HPDE6-E6E7 (cell line): Measurements from ENCODE around the gene DPM2.

Experiments
- DNase-seq: peaks from one replicate; pipeline ENCODE4 v3.0.0; 2011; ENCODE audit warnings: missing footprints; ENCODE audit errors: extremely low spot score

The DPM2 gene

DNA sequence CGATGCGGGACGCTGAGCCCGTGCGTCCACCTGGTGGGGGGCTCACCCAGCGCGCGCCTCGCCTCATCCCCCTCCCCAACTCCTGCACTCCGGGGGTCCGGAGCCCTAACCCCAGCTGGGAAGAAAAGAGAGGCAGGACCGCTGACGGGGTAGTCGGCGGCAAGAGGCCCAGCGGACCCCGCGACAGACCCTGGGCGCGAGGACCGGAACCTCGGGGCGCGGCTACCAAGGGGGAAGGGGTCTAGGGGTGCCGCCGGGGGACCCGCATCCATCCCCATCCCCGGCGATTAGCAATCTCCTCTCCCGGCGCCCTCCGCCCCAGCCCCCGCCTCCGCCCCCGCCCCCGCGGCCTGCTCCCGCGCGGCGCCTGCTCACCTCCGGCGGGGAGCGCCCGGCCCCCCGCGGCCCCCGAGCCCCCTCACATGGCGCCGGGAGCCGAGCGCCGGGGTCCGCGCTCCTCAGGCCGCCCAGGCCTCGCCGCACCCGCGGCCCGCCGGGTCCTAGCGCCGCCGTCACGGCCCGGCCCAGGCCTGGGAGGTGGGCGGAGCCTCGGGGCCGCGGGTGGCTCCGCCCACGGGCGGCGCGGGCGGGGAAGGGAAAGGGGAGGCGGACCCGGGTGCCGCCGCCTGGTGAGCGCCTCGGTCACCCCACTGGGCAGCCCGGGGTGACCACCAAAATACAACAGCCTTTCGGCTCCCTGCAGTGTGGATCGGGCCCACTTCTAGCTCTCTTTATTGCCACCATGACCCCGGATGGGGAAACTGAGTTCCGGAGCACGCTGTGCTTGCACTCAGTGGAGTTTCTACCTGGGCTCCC is 38.3 kb downstream of the DPM2 start, which contains the start of gene ST6GALNAC6:
TSS of gene ST6GALNAC6 (minus strand) at position 476 of the 816 bp plus-strand sequence. CDS start 1,622 bp downstream, outside the sequence.
- peak; percentile 86 for DNase-seq

DNA sequence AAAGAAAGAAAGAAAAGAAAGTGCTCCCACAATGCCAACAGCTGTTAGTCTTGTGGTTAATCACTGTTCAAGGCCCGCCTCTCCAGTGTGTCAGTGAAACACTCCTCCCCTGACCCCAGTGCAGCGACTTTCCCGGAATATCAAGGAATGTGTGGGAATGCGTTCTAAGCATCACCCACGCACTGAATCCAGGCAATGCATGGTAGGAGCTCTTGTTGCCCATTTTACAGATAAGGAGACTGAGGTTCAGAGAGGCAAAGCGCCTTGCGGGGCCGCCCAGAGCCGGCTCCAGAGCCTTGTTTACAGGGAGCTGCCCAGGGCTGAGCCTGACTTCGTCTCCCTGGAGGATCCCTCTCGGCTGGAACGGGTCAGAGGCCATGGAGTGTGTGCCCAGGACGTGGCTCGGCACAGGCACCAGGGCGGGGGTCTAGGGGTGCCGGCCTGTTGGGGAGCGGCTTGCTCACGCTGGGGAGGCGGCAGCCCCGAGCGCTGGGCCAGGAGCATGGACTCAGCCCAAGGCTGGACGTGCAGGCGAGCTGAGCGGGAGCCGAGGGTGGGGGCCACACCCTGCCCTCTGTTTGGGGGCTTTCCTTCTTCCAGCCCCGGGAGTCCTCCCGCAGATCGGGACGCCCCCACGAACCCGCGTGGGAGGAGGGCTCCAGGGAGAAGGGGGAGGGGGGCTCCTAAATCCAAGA is 39.1 kb downstream of the DPM2 start:
- no peak for DNase-seq

DNA sequence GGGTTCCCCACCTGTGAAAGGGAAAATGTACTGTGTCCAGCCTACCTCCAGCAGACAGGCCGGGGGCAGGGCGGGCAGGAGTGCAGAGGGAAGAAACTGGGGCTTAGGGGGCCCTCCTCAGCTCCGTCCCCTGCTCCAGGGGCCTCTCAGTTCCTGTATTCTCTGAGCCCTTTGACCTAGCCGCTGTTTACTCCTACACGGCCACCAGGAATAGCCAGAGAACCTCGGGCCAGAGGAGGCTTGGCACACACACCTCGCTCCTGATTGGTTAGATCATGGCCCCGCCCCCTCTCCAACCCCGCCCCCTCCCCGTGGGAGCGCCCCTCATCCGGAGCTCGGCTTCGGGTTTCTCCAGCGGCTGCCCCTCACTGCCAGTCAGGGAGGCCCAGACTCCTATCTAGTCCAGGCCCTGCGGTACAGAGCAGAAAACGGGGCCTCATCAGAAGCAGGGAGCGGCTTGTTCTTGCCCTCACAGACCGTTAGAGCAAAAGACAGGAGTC is 40.4 kb downstream of the DPM2 start:
- no peak for DNase-seq

DNA sequence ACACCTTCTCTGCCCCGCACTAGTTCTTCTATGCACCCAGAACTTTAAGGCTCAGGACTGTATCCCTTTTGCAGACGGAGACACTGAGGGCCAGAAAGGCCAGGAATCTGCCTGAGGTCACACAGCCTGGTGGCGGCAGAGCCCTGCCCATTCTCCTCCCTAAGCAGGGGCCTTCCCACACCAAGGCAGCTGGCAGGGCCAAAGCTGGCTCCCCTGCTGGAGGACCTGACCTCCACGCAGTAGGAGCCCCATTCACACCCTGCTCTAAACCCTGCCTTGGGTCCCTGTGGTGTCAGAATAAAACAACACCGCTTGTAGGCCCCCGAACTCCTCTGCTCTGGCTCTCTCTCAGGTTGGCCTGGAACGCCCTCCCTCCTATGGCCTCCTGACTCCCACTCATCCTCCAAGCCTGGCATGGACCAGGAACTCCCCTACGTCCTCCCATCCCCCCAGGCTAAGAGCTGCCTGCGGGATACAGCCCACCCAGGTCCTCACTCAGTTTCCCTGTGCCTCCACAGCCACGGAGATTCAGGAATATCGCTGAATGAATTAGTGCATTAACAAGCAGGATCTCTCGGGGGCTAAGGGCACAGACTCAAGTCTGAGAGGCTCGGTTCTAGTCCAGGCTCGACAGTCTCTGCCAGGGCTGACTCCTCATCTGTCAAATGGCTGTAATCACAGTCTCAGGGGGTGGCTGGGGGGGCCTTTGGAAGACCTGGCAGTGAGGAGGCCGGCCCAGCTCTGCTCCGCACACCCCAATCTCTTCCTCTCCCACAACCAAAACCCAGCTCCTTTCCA is 41.1 kb downstream of the DPM2 start:
- no peak for DNase-seq

DNA sequence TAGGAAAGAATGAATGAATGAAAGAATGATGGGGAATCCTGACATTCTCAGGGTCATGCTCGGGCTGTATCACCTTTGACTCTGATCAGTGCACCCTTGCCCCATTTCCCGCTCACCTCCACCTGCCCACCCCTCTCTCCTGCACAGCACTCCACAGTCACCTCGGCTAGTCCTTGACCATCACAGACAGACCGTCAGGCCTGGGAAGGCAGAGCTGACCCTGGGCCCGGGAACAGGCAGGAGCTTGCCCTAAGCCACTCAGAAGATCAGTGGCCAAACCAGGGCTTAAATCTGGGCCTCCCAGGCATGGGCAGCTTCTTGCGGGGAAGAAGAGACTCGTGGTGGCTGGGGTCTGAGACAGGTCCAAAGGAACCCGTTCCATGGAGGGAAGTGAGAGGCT is 41.8 kb downstream of the DPM2 start:
- DNase-seq: no peak

DNA sequence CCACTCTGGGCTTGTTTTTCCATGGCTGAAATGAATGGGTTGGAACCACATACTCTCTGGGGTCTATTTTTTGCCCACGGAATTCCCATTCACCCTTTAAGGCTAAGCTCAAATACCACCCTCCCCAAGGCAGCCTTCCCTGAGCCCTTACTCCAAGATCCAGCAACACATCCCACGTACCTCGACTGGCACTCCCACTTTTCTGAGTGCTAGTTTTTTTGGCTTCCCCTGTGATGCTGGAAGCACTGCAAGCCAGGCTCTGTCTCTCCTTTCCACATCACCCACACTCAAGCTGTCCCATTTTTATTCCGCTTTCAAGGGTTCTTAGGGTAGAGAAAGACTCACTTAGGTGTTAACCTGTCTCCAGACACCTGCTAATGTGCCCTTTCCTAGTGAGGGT is 44.3 kb downstream of the DPM2 start:
- no peak for DNase-seq

DNA sequence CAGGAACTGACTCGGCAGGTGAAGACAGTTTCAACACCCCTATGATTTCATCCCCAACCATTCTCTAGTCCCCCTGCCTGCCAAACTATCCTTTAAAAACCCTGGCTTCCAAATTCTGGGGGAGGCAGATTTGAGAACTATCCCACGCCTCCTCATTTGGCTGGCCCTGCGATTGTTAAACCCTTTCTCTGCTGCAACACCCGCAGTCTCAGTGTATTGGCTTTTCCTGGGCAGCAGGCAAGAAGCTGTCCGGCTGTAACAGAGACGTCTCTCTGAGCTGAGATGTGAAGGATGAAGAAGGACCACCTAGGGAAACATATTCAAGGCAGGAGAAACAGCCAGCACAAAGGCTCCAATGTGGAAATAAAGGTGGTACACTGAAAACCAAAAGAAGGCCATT is 44.8 kb downstream of the DPM2 start:
- no peak for DNase-seq

DNA sequence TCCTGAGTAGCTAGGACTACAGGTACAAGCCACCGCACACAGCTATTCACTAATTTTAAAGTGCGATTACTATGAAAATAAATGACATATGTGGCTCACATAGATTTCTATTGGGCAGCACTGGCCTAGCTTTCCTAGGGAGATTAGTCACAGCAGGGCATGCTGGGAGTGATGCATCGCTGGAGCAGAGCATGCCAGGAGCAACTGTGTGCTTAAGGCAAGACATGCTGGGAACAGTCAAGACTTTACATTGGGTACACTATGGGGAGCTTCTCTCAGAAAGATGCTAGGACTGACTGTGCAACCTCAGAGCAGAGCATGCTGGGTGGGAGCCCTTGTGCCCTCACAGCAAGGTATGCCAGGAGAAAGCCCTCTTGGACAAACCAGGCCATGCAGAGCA is 47.6 kb downstream of the DPM2 start:
- DNase-seq: no peak

DNA sequence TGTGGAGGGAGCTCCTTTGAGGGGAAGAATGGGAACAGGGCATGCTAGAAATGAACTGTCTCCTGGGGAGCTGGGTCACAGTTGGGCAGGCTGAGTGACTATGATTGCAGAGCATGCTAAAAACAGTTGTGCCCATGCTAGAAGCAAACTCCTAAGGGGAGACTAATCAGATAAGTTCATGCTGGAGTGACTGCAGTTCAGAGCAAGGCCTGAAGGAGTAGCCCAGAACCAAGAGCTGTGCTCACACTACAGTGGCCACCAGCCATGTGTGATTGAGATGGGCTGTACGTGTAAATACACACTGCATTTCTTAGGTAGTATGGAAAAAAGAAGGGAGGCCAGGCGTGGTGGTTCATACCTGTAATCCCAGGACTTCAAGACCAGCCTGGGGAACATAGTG is 49.9 kb downstream of the DPM2 start:
- DNase-seq: no peak

DNA sequence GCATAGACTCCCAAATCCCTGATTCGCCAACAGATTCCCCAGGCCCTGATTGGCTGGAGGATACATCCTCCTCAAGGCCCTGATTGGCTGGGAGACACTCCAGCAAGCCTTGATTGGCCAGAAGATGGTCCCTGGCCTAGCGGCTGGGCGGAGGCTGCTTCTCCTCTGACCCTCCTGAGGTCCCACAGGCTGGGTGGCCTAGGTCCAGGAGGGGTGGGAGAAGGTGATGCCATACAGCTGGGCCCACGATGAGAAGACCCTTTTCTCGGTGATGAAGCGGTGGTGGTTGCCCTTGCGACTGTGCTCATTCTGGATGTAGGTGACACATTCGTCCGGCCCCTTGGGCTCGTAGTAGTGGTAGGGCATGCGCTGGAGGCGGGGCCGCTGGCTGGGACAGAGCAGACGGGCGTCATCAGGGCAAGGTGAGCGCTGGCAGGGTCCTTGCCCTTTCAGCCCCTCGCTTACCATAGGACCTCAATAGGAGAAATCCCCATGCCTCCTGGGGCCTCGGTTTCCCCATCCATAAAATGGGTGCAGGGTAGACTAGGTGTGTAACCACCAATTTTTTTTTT is 51.2 kb downstream of the DPM2 start:
- DNase-seq: no peak

DNA sequence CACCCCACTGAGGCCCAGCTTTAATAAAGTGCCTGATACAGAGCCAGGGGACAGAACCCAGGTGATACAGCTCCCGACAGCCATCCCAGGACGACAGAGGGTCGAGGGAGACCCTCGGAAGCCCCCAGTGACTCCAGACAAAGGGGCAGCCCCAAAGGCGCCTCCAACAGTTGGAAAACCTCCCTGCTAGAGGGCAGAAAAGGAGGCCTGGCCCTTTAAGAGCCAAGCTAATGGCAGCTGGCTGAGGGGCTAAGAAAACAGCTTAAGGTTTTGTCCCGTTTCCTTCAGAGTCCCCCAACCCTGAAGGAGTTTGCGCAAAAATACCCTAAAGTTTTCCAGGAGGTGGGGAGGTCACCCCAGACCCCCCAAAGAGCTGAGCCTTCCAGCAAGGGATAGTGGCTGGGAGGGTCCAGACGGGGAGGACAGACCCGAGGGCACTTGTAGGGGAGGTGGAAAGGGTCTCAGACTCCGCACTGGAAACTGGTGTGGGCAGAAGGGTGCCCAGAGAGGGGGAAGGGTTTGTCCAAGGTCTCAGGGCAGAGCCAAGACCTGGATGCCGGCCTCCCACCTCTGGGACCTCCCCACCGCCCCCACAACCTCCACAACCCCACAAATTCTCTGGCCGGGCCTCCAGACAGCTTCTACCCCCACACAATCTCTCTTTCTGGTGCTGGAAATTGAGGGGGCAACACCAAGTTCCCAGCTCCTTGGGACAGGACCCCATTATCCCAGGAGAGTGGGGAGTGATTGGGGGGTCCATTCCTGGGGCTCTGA is 52.0 kb downstream of the DPM2 start:
- no peak for DNase-seq
